ENCODE measurements around the gene NEUROG1. TPM values are rescaled to one million over a fixed set of nuclear protein-coding genes. Genes with fewer than 3 reads are reported as not detected.

The NEUROG1 gene
- total RNA-seq, 6 experiments from 2014 or later = not detected

DNA sequence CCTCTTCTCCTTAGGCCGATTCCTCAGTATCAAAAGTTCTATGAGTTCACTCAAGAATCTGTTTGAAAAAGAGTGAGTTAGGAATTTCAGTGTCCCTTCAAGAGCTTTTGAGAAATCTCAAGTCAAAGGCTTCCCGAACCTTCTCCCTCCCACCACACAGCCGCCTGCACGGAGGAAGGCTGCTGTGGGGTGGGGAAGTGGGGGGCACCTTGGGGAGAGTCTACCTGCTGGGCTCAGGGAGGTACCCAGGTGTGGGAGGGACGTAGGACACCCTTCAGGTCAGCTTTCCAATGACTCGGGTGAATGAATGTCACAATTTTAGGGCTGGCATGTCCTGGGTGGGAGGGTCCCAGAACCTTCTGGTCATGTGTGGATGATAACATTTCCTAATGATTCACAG, 25.5 kb upstream of the NEUROG1 start:
- no peak overlapping the region; the same call in 1 of the 2 replicates for H3K4me3 Mint-ChIP-seq
- peaks cover 39% of the 10 kb centered on the region for H3K27me3 Mint-ChIP-seq (ENCODE audit: insufficient read depth)
- no peak for DNase-seq
- no peaks in the 10 kb centered on the region for H3K9me3 Mint-ChIP-seq
- no peaks in the 10 kb centered on the region for H3K36me3 Mint-ChIP-seq (ENCODE audit: low read depth)
- no peak overlapping the region for H3K27ac Mint-ChIP-seq
- TF ChIP-seq, protein P1, sequence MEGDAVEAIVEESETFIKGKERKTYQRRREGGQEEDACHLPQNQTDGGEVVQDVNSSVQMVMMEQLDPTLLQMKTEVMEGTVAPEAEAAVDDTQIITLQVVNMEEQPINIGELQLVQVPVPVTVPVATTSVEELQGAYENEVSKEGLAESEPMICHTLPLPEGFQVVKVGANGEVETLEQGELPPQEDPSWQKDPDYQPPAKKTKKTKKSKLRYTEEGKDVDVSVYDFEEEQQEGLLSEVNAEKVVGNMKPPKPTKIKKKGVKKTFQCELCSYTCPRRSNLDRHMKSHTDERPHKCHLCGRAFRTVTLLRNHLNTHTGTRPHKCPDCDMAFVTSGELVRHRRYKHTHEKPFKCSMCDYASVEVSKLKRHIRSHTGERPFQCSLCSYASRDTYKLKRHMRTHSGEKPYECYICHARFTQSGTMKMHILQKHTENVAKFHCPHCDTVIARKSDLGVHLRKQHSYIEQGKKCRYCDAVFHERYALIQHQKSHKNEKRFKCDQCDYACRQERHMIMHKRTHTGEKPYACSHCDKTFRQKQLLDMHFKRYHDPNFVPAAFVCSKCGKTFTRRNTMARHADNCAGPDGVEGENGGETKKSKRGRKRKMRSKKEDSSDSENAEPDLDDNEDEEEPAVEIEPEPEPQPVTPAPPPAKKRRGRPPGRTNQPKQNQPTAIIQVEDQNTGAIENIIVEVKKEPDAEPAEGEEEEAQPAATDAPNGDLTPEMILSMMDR (IDR thresholded peaks at IDR 0.05) = no peak
- peaks cover 18% of the 10 kb centered on the region for H3K4me1 Mint-ChIP-seq (ENCODE audit: low read depth)

DNA sequence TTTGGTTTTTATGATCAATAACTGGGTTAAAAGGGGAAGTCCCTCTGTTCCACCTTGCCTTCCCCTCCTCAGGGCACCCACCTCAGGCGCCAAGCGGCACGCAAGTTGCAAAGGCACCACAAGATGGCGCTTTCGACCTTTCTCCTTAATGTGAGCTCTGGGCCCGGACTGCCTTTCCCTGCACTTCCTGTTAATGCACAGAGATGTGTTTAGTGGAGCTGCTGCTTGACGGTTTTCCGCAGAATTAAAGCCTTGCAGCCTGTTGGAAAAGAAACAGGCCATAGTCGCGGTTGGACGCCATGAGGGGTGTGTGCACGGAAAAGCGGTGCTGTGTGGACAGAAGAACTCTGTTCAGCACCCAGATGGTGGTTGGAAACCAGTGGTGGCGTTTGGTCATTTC, 25.1 kb upstream of the NEUROG1 start:
- Mint-ChIP-seq H3K4me3 (peak overlapping the region; percentile 57), H3K36me3 (ENCODE audit: low read depth) (no peaks in the 10 kb centered on the region), H3K27ac (no peak overlapping the region), H3K9me3 (no peaks in the 10 kb centered on the region), H3K4me1 (ENCODE audit: low read depth) (peaks cover 14% of the 10 kb centered on the region), H3K27me3 (ENCODE audit: insufficient read depth) (peaks cover 37% of the 10 kb centered on the region)
- TF ChIP-seq, protein P1 (IDR thresholded peaks at IDR 0.05) = peak; percentile 93
- DNase-seq = peak; percentile 74

DNA sequence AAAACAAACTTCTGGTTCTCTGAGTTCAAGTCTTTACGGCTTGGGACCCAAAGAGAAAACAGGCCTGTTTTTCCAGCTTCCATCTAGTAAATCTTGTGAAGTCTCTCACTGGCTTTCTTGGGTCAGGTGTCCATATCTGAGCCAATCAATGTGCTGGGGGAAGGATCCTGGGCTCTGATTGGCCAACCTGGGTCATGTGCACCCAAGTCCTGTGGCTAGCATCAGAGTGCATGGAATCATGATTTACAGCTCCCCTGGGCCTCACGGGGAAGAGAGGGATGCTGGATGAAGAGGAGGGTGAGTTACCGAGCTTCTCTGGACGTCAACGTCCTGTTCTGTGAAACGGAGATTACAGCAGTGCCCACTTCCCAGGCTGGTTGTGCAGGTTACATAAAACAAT, 23.6 kb upstream of the NEUROG1 start:
- Mint-ChIP-seq H3K4me3 (no peak overlapping the region; the same call in 1 of the 2 replicates), H3K9me3 (no peaks in the 10 kb centered on the region), H3K36me3 (ENCODE audit: low read depth) (no peaks in the 10 kb centered on the region), H3K27ac (no peak overlapping the region), H3K27me3 (ENCODE audit: insufficient read depth) (peaks cover 30% of the 10 kb centered on the region), H3K4me1 (ENCODE audit: low read depth) (peaks cover 7% of the 10 kb centered on the region; the same call in 1 of the 2 replicates)
- TF ChIP-seq, protein P1 (IDR thresholded peaks at IDR 0.05) = no peak
- DNase-seq = no peak

DNA sequence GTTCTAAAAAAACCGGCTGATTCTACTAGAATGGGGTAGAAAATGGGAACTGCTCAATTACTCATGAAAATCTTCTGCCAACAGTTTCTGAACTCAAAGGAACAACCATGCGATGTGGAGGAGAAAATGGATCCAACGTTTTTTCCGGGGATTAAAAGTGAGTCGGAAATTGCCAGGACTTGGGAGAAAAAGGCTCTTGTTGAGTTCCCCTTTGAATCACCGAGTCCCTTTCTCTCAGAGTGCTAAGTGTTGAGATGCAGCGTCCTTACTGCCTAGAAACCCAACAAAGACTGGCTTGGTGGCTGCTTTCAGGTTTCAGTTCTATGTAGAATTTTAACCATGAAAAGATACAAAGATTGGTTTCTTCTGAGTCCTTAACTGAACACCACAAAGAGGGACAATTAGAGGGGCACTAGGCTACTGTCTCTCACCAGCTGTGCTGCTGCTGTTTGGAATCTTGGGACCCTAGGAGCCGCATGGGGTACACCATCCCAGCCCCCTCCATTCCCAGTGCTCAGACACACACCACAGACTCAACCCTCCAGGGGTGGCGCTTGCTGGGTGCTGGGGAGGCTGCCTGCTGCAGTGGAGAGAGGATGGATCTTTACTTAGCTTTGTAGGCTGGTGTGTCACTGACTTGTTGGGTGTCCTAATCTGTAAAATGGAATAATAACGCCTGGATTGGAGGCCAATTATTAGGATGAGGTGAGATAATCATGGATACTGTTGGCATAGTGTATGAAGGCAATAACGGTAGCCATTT, 21.5 kb upstream of the NEUROG1 start:
- no peak overlapping the region for H3K4me3 Mint-ChIP-seq
- H3K27me3 Mint-ChIP-seq (ENCODE audit: insufficient read depth) = peaks cover 23% of the 10 kb centered on the region
- TF ChIP-seq, protein P1 (IDR thresholded peaks at IDR 0.05) = no peak
- H3K36me3 Mint-ChIP-seq (ENCODE audit: low read depth) = no peaks in the 10 kb centered on the region
- peaks cover 11% of the 10 kb centered on the region; the same call in 1 of the 2 replicates for H3K4me1 Mint-ChIP-seq (ENCODE audit: low read depth)
- H3K27ac Mint-ChIP-seq = no peak overlapping the region
- DNase-seq = no peak
- H3K9me3 Mint-ChIP-seq = no peaks in the 10 kb centered on the region

DNA sequence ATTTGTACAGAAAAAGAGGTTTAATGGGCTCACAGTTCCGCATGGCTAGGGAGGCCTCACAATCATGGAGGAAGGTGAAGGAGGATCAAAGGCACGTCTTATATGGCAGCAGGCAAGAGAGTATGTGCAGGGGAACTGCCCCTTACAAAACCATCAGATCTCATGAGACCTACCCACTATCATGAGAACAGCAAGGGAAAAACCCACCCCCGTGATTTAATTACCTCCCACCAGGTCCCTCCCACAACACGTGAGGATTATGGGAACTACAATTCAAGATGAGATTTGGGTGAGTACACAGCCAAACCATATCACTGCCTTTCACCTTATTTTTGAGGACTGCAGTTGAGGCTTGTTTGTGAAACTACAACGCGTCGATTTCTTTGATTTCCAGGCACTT, 20.9 kb upstream of the NEUROG1 start:
- no peak for DNase-seq
- H3K9me3 Mint-ChIP-seq = no peaks in the 10 kb centered on the region
- peaks cover 23% of the 10 kb centered on the region for H3K27me3 Mint-ChIP-seq (ENCODE audit: insufficient read depth)
- no peak overlapping the region for H3K4me3 Mint-ChIP-seq
- H3K4me1 Mint-ChIP-seq (ENCODE audit: low read depth) = peaks cover 11% of the 10 kb centered on the region; the same call in 1 of the 2 replicates
- H3K27ac Mint-ChIP-seq = no peak overlapping the region
- TF ChIP-seq, protein P1 (IDR thresholded peaks at IDR 0.05) = no peak
- no peaks in the 10 kb centered on the region for H3K36me3 Mint-ChIP-seq (ENCODE audit: low read depth)

Measured in HFFc6 (cell line).